Suprapubic skin (tissue), 3 donors: Measurements from ENCODE around the gene TXLNB.

ENCODE experiments used
- POLR2A ChIP-seq, 2 donors: fragments of 450-650 bp; IDR thresholded peaks; one replicate each; pipeline ENCODE4 v1.6.1; 2017; ENCODE audit warnings: antibody characterized with exemption in 2 of 2, mild to moderate bottlenecking in 2 of 2, moderate library complexity in 2 of 2
- TF ChIP-seq, protein P1 (sequence below), 2 donors: fragments of 200-600 bp in 1 of 2; fragments of 450-650 bp in 1 of 2; sonication (generic) in 1 of 2; IDR thresholded peaks; one replicate each; pipeline ENCODE4 v1.5.1; 2016 to 2019; ENCODE audit warnings: antibody characterized with exemption in 2 of 2, mild to moderate bottlenecking in 1 of 2, moderate library complexity in 1 of 2

DNA sequence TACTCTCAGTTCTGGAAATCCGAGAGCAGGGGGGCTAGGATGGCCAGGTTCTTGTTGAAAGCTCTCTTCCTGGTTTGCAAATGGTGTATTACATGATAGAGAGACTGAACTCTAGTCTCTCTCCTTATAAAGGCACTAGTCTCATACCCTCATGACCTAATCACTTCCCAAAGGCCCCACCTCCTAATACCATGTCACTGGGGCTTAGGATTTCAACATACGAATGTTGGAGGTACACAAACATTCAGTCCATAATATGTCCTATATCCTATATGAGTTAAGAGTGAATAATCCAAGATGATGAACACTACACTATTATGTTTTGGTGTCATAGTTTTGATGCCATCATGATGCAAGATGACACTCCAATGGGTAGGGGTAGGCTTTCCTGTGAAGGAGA lies 20.0 kb upstream of the TXLNB start:
- TF ChIP-seq, protein P1, sequence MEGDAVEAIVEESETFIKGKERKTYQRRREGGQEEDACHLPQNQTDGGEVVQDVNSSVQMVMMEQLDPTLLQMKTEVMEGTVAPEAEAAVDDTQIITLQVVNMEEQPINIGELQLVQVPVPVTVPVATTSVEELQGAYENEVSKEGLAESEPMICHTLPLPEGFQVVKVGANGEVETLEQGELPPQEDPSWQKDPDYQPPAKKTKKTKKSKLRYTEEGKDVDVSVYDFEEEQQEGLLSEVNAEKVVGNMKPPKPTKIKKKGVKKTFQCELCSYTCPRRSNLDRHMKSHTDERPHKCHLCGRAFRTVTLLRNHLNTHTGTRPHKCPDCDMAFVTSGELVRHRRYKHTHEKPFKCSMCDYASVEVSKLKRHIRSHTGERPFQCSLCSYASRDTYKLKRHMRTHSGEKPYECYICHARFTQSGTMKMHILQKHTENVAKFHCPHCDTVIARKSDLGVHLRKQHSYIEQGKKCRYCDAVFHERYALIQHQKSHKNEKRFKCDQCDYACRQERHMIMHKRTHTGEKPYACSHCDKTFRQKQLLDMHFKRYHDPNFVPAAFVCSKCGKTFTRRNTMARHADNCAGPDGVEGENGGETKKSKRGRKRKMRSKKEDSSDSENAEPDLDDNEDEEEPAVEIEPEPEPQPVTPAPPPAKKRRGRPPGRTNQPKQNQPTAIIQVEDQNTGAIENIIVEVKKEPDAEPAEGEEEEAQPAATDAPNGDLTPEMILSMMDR (IDR thresholded peaks at IDR 0.05), result no peak
- TF ChIP-seq POLR2A (IDR thresholded peaks at IDR 0.05), result no peak
